GM12878 (cell line): ENCODE data around the gene DMKN. TPM values are rescaled to one million over a fixed set of nuclear protein-coding genes. Genes with fewer than 3 reads are reported as not detected.
A peak's percentile ranks its signal among the peaks of the same experiment; 100 is the strongest.

ENCODE experiments used
- ATAC-seq: fragments of 200-7000 bp; cut with Tn5 transposase; 3 replicates; pipeline ENCODE4 v1.9.1; 2020; ENCODE audit warnings: mild to moderate bottlenecking, moderate library complexity
- BruUV-seq: library from RNA; stranded (reverse); fragments of 400-500 nt; replicated peaks from 2 replicates; lab custom pipeline; 2021; lab: Mats Ljungman, UMichigan
- CTCF ChIA-PET: fragments of 300-600 bp; sonication (Branson Sonifier 250); formaldehyde crosslinking; extraction: SDS; loops from one replicate; lab custom pipeline; 2021; ENCODE audit warnings: inconsistent platforms; lab: Yijun Ruan, JAX
- POLR2A ChIA-PET: fragments of 350-600 bp; formaldehyde crosslinking; extraction: SDS; loops from one replicate; lab custom pipeline; 2021; ENCODE audit warnings: inconsistent platforms; lab: Charles Lee
- RAD21 ChIA-PET: fragments of 300-600 bp; sonication (Branson Sonifier 250); formaldehyde crosslinking; loops from one replicate; lab custom pipeline; 2023; ENCODE audit warnings: antibody characterized with exemption; ENCODE audit not compliant: unreplicated experiment; lab: Charles Lee
- SMC1A ChIA-PET: fragments of 300-600 bp; sonication (Branson Sonifier 250); formaldehyde crosslinking; loops from one replicate; lab custom pipeline; 2023; ENCODE audit not compliant: unreplicated experiment, uncharacterized antibody; lab: Charles Lee
- DNase-seq: peaks from one replicate; pipeline ENCODE4 v3.0.0-alpha.2; 2011; ENCODE audit warnings: low read depth, low spot score
- FAIRE-seq: peaks from 3 replicates; lab custom pipeline; 2011; peaks lifted over from hg19 to GRCh38; lab: Jason Lieb, UNC
- H2AFZ ChIP-seq: 2 replicates; pipeline ENCODE4 v1.6.0; 2011; ENCODE audit warnings: low read depth, low read length, control low read depth; ENCODE audit not compliant: control insufficient read depth
- H3K27ac ChIP-seq: 2 replicates; pipeline ENCODE4 v1.5.1; 2011; ENCODE audit warnings: control low read depth; ENCODE audit not compliant: control insufficient read depth, insufficient read depth
- H3K27me3 ChIP-seq, 2 experiments: replicated peaks in 1 of 2; 2 replicates each; pipeline versions ENCODE4 v1.6.0 to v1.6.1; 2011; ENCODE audit warnings: low read length in 1 of 2; ENCODE audit not compliant: control insufficient read depth in 2 of 2, insufficient read depth in 2 of 2
- H3K36me3 ChIP-seq, 2 experiments: 2 replicates each; pipeline ENCODE4 v1.5.1; 2011; ENCODE audit warnings: low read length in 1 of 2; ENCODE audit not compliant: control insufficient read depth in 2 of 2, insufficient read depth in 2 of 2
- H3K4me1 ChIP-seq: 2 replicates; pipeline ENCODE4 v1.6.1; 2011; ENCODE audit warnings: mild to moderate bottlenecking, low read length, moderate library complexity, mixed read lengths; ENCODE audit not compliant: control insufficient read depth, insufficient read depth
- H3K4me2 ChIP-seq: 2 replicates; pipeline ENCODE4 v1.6.0; 2011; ENCODE audit warnings: control low read depth; ENCODE audit not compliant: control insufficient read depth, insufficient read depth
- H3K4me3 ChIP-seq: fragments of 200-600 bp; sonication (generic); 2 replicates; pipeline ENCODE4 v1.5.1; 2016
- H3K79me2 ChIP-seq: 2 replicates; pipeline ENCODE4 v1.6.0; 2011; ENCODE audit warnings: low read length; ENCODE audit not compliant: control insufficient read depth, insufficient read depth
- H3K9ac ChIP-seq: 2 replicates; pipeline ENCODE4 v1.8.0; 2011; ENCODE audit warnings: low read length, control low read depth, mixed read lengths; ENCODE audit not compliant: control insufficient read depth, insufficient read depth
- H3K9me3 ChIP-seq: replicated peaks from 3 replicates; pipeline ENCODE4 v1.5.1; 2011; ENCODE audit warnings: mild to moderate bottlenecking, low read length; ENCODE audit not compliant: control insufficient read depth, insufficient read depth
- H4K20me1 ChIP-seq: 2 replicates; pipeline ENCODE4 v1.6.0; 2011; ENCODE audit not compliant: control insufficient read depth, insufficient read depth
- CHD1 ChIP-seq: IDR thresholded peaks from 2 replicates; pipeline ENCODE4 v1.6.1; 2012; ENCODE audit warnings: low read depth, low read length, improper control_type of control experiment
- IKZF1 ChIP-seq: fragments of 450-650 bp; conservative IDR thresholded peaks from 2 replicates; pipeline ENCODE4 v1.6.1; 2017; ENCODE audit warnings: antibody characterized with exemption, mild to moderate bottlenecking
- PKNOX1 ChIP-seq: fragments of 450-650 bp; IDR thresholded peaks from 2 replicates; pipeline ENCODE4 v1.6.1; 2016; ENCODE audit warnings: mild to moderate bottlenecking
- POLR2AphosphoS5 ChIP-seq: IDR thresholded peaks from 2 replicates; pipeline ENCODE4 v1.6.1; 2011; ENCODE audit warnings: mild to moderate bottlenecking, low read length, inconsistent platforms
- SUZ12 ChIP-seq: fragments of 200-600 bp; sonication (generic); IDR thresholded peaks from one replicate; pipeline ENCODE4 v1.6.1; 2018; ENCODE audit warnings: antibody characterized with exemption, mild to moderate bottlenecking; ENCODE audit not compliant: unreplicated experiment
- WGBS: methylation state at CpG from one replicate; pipeline ENCODE4 v1.1.6; 2016; ENCODE audit warnings: low lambda C conversion rate; ENCODE audit not compliant: insufficient replicate concordance, insufficient coverage; ENCODE audit errors: missing lambda C conversion rate; 5-methylcytosine and 5-hydroxymethylcytosine counted together
- in situ Hi-C: fragments of 300-500 bp; cut with MboI; formaldehyde crosslinking; loops from 9 replicates; pipeline ENCODE4 v1.14.3; 2018; ENCODE audit warnings: mixed read lengths
- intact Hi-C: fragments of 100-400 bp; cut with micrococcal nuclease; formaldehyde crosslinking; loops from one replicate; pipeline ENCODE4 v1.14.2; 2022; ENCODE audit not compliant: unreplicated experiment
- polyA plus RNA-seq, 11 experiments: library from polyadenylated mRNA; depleted of rRNA in 4 of 11; unstranded in 6 of 11; stranded (reverse) in 5 of 11; fragments of >200 nt; fragmentation: Nextera tagmentation in 4 of 11; fragmentation: Illumina TruSeq in 1 of 11; extraction: Ambion mirVana in 4 of 11; extraction: Trizol in 1 of 11; gene quantifications; 1 replicate in 1 of 11; 2 replicates in 10 of 11; pipeline versions ENCODE4 v1.2.1 to v1.2.3, GENCODE V29; 2011 to 2016; ENCODE audit warnings: inconsistent platforms in 2 of 11, missing spikeins in 2 of 11, low read depth in 1 of 11
- total RNA-seq, 4 experiments: library from RNA; depleted of rRNA in 3 of 4; stranded (reverse); fragments of >200 nt in 3 of 4; fragmentation: Illumina TruSeq in 1 of 4; extraction: Trizol in 1 of 4; gene quantifications; 2 replicates each; pipeline versions ENCODE4 v1.2.1 to v1.2.3, GENCODE V29; 2013 to 2021

Gene DMKN
- total and polyA plus RNA-seq, 10 of the 15 experiments (the other 5 are each of a cell fraction or from before 2014, with no cell fraction given), result 36.4 to 114 (median 58.6) TPM

- CTCF ChIA-PET, result interaction anchor here (0.9 to 1.5 kb wide), 8 partner anchors 11 to 96 kb away, joined by 3 to 5 read pairs (median 4); no protein-coding TSS in a partner anchor
- POLR2A ChIA-PET, result interaction anchor here (0.6 to 4.4 kb wide), 6 partner anchors 10 to 302 kb away, joined by 3 to 16 read pairs (median 4); no protein-coding TSS in a partner anchor
Observed at GRCh38 chr19:35449359-35450043, 63.9 kb downstream of the DMKN start.

More at GRCh38 chr19:35449359-35450043, 63.9 kb downstream of the DMKN start:
- Histone ChIP-seq H3K79me2 (no peaks in the 10 kb centered on the region; the same call in 1 of the 2 replicates), H3K9ac (no peak overlapping the region)
- TF ChIP-seq SUZ12 (no peak), POLR2AphosphoS5 (no peak), IKZF1 (0 out of 2 replicates have a peak, but pooled peaks have one; percentile 23), PKNOX1 (no peak), CHD1 (no peak)
- TF ChIP-seq, all 136 proteins: peak for 1
- RAD21 ChIA-PET, result interaction anchor here (0.7 to 6.8 kb wide), 5 partner anchors 13 to 154 kb away, joined by 4 to 67 read pairs (median 5); no protein-coding TSS in a partner anchor
- no peaks in the 10 kb centered on the region for H4K20me1 ChIP-seq
- SMC1A ChIA-PET, result interaction anchor here (0.7 to 17.4 kb wide), 9 partner anchors 11 to 96 kb away, joined by 3 to 237 read pairs (median 3); no protein-coding TSS in a partner anchor
- ATAC-seq (no peak), DNase-seq (no peak), FAIRE-seq (no peak)
- intact Hi-C loops, result no loop called here
- no peaks in the 10 kb centered on the region for H3K9me3 ChIP-seq
- in situ Hi-C loops, result no loop called here
- H2AFZ ChIP-seq, result no peak overlapping the region
- H3K4me2 ChIP-seq, result no peak overlapping the region; the same call in none of the 2 replicates
- 89% methylated on average over 27 of the region's 27 CpGs for WGBS
- no peaks in the 10 kb centered on the region for H3K27me3 ChIP-seq
- peaks cover 56% of the 10 kb centered on the region for H3K4me1 ChIP-seq
- H3K36me3 ChIP-seq, result no peaks in the 10 kb centered on the region
- no peak overlapping the region for H3K27ac ChIP-seq
- H3K4me3 ChIP-seq, result no peak overlapping the region
- no TSS peak for BruUV-seq
